Activated effector memory CD4-positive, alpha-beta T cell treated with Interleukin-2 at 50 U/mL for 16 hours (primary cell): Measurements from ENCODE around the gene RPS6KA1.
"Not testable (repeated sequence)": the region's sequence is repeated elsewhere in the genome, so short reads cannot be mapped to it uniquely, and the experiment has no call there.

ENCODE experiments used
- DNase-seq: peaks from one replicate; pipeline ENCODE4 v3.0.0-alpha.2; 2020

The RPS6KA1 gene

DNA sequence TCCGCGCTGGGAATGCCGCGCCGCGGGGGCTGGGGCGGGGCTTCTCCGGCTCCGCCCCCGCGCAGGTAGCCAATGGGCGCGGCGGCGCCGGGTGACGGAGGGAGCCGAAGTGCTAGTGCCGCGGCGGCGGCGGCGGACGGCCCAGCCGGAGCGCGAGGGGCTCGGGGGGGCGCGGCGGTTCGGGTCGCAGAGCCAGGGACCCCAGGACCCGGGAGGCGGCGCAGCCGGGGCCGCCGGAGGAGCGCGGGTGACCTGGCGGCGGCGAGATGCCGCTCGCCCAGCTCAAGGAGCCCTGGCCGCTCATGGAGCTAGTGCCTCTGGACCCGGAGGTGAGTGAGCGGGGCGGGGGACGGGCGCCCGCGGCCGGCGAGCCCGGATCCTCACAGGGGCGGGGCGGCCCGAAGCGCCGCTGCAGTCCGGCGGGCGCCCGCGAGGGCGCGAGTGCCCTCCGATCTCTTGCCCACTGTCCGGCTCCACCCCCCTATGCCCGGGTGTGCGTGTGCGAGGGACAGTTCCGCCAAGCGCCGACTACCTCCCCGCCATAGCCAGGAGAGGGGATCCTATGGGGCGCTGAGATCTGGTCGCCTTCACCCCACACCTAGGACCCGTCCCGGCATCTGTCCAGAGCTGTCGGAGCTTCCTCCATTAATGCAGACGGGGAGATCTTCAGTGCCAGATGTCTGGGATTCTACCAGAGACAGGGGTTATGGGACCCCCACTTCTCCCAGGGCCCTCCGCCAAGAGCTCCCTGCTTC, at the start of gene RPS6KA1:
Gene RPS6KA1, plus strand, starts transcription at position 107 of the 755 bp plus-strand sequence. Its CDS starts 160 bp downstream, at position 267.
- DNase-seq = peak; percentile 48

DNA sequence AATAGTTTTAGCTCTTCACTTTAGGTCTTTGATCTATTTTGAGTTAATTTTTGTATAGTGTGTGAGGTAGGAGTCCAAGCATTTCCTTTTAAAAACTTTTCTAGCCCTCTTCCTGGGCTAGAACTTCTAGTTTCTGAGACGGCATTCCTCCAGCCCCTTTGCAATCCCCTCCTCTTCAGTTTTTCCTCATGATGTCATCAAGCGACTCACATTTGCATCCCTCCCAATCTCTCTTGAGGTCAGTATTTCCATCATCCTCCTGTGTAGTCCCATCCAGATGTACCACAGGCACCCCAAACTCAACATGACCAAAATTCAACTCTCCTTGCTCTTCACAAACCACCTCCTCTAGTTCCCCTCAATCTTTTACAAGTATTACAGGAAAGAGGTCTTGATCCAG, 46.6 kb upstream of the RPS6KA1 start:
- DNase-seq = no peak

DNA sequence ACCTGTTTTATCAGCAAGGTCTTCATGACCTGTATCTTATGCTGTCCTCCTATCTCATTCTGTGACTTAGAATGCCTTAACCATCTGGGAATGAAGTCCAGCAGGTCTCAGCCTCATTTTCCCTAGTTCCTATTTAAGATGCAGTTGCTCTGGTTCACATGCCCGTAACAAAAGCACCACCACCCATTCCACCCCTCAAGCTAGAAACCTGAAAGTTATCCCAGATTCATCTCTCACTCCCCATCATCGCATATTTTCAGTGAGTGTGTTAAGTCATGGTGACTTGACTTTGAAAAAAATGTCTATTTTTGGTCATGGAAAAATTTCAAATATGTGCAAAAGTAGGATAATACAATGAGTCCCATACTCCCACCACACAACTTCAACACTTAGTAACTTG, 45.6 kb upstream of the RPS6KA1 start:
- no peak for DNase-seq

DNA sequence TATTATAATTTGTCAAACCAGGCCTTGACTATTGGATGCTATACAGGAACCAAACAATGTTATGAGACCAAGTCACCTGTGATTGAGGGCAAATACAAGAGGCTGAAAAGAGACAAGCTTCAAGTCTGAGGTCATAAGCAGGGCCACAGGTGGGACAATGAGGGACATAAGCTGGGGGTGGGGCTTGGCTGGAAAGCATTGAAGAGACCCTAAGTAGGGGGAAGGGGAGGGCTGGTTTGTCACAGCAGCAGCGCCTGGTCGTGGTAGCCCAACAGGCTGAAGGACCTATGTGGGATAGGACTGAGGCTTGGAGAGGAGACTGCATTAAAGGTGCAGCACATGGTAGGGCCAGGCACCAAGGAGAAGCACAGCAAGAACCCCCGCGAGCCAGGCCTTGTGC, 39.4 kb upstream of the RPS6KA1 start:
- DNase-seq = no peak

DNA sequence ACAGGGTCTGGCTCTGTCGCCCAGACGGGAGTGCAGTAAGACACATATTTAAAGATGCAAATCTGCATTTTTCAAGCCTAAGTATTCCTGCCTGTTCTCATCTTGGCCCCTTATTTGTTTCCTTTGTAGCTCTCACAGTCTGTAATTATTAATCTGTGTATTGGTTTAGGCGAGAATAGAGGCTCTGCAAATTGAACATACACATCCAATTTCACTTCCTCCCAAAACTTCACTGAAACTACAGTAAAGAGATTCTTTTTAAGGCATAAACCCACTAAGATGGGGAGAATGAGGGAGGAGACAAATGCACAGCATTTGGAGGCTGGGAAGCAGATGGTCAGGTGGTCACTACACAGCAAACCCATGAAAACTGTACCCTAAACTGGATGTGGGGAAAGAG, 36.3 kb upstream of the RPS6KA1 start:
- DNase-seq = no peak

DNA sequence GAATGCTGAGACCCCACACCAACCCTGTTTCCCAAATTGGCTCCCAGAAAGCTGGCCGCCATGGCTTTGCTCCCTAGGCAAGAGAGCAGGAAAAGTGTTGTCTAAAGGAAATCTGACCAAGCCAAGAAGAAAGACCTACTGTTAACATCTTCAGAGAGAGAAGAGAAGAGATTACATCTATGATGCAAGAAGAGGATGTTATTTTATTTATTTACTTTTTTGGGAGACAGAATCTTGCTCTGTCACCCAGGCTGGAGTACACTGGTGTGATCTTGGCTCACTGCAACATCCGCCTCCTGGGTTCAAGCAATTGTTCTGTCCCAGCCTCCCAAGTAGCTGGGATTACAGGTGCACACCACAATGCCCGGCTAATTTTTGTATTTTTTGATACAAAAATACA, 35.6 kb upstream of the RPS6KA1 start:
- no peak for DNase-seq

DNA sequence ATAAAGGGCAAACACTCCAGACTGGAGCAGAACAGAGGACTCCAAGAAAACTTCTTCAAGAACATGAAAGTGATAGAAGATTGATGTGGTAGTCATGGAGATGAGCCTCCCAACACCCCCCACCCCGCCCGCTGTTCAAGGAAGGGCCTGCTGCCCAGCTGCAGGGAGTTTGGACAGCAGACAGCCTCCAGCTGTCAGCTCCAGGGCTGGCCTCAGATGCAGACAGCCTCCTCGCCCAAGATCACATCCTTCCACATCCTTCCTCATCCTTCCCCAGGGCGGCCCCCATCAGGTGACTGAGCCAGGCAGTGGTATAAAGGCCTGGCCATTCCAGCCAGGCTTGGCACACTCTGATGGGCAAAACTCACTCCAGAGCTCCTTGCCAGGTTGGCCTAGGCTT, 32.7 kb upstream of the RPS6KA1 start:
- no peak for DNase-seq

DNA sequence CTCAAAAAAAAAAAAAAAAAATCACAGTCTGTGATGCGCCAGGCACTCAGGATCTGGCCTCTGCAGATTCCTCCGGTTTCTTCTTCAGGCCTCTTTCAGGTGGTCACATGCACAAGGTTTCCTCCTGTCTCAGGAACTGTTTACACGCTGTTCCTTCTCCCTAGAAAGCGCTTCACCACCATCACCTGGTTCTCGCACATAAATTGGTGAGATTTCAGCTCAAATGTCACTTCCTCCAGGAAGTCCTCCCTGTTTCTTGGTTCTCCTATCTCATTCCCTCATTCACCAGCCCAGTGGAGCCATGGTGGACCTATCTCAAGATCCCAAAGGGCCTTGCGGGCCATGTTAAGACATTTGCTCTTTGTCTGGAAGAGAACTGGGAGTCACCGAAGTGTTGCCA, 30.7 kb upstream of the RPS6KA1 start:
- DNase-seq = no peak

DNA sequence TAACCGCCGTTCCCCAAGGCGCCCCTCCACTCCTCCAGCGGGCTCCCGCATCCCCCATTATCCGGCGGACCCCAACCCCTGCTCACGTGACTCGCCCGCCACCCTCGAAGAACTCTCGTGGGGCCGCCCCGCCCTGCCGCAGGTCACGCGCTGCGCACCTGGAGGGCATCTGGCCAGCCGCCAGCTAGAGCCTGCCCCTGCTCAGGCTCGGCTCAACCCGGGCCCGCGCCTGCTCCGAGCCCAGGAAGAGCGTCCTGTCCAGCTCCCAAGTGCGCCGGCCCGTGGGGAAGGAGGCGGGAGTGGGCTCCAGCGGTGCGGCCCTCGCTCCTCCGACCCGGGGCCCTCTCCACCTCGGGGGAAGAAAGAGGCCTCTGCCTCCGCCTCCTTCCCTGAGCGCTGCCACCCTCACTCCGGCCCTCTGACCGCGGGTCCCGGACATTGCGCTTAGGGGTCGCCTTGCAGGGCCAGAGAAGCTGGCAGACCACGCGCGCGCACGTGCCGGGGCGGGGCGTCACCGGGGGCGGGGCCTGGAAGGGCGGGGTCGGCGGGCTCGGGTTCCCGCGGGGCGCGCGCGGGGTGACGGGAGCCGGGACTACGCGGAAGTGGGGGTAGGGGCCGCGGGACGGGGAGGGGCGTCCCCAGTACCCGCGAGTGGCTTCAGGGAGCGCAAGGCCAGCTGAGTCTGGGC, 28.9 kb upstream of the RPS6KA1 start:
- DNase-seq = peak; percentile 87

DNA sequence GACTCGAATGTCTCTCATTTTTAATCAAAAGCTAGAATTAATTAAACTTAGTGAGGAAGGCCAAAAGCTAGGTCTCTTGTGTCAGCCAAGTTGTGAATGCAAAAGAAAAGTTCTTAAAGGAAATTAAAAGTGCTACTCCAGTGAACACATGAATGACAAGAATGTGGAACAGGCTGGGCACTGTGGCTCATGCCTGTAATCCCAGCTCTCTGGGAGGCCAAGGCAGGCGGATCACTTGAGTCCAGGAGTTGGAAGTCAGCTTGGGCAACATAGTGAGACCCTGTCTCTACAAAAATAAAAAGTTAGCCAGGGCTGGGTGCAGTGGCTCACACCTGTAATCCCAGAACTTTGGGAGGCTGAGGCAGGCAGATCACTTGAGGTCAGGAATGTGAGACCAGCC, 18.9 kb upstream of the RPS6KA1 start:
- DNase-seq = not testable (repeated sequence)

DNA sequence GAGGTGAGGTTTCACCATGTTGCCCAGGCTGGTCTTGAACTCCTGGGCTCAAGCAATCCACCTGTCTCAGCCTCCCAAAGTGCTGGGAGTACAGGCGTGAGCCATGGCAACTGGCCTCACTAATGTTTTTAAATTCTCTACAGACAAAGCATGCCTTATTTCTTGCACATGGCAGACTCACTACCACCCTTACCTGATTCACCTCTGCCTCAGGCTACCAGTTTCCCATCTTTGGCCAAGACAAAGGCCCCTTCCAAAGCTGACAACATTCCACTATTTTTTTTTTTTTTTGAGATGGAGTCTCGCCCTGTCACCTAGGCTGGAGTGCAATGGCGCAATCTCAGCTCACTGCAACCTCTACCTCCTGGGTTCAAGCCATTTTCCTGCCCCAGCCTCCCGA, 13.7 kb upstream of the RPS6KA1 start:
- DNase-seq = not testable (repeated sequence)

DNA sequence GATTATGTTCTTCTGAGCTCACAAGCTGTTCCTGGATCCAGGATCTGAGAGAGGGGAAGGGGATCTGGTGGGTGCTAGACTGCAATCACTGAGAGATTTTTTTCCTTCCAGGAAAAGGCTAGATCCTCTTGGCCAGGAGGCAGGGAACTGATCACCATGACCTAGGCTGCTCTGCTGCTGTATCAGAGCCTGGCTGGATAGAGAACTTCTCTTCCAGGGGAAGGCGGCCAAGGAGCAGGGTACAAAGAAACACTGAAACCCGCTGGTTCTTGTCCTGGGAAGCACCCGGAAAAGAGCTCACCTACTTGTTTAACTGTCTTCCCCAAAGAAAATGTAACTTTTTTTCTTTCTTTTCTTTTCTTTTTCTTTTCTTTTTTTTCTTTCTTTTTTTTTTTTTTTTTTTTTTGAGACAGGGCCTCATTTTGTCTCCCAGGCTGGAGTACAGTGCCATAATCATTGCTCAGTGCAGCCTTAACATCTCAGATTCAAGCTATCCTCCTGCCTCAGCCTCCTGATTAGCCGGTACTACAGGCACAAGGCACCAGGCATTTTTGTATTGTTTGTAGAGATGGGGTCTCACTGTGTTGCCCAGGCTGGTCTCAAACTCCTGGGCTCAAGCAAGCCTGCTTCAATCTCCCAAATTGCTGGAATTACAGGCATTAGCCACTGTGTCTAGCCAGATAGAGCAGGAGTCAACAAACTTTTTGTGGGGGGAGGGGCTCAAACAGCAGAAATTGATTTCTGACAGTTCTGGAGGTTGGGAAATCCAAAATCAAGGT, 12.4 kb upstream of the RPS6KA1 start:
- DNase-seq = no peak

DNA sequence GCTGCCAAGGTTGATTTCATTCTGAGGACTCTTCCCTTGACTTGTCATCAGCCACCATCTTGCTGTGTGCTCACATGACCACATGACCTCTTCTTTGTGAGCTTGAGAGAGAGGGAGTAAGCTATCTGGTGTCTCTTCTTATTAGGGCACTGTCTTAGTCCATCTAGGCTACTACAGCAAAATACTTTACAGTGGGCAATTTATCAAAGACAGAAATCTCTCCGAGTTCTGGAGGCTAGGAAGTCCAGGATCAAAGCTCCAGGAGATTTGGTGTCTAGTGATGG, 11.9 kb upstream of the RPS6KA1 start:
- no peak for DNase-seq

DNA sequence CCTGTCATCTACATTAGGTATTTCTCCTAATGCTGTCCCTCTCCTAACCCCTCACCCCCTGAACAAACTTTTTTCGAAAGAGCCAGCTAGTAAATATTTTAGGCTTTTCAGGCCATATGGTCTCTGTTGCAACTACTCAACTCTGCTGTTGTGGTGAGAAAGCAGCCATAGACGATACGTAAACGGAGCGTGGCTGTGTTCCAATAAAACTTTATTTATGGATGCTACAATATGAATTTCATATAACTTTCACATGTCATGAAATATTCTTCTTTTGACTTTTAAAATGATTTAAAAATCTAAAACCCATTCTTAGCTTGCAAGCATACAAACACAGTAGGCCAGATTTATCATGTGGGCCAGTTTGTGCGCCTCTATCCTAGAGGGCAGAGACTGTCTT, 11.2 kb upstream of the RPS6KA1 start:
- no peak for DNase-seq

DNA sequence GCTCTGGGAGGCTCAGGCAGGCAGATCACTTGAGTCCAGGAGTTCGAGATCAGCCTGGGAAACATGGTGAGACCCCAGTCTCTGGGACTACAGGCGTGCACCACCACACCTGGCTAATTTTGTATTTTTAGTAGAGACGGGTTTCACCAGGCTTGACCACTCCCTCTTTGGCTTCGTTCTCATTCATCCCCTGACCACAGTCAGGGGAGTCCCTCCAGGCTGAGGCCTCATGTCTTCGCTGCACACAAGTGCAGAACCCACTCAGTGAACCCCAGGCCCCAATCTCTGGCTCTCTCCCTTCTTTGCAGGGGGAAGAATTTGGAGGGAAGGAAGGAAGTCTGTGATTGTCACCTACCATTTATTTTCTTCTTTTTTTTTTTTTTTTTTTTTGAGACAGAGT, 9.2 kb upstream of the RPS6KA1 start:
- DNase-seq = no peak

DNA sequence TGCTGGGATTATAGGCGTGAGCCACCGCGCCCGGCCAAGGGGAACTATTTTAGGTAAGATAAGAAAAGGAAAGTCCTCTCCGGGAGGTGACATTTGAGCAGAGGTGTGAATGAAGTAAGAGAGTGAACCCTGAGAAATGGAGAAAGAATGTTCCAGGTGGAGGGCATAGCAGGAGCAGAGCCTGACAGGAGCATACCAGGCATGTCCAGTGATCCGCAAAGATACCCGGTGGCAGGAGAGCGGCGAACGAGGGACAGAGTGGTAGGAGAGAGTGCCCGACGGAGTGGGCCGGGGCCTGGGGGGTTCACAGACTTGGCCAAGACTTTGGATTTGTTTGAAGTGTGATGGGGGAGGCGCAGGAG, 7.9 kb upstream of the RPS6KA1 start:
- DNase-seq = no peak

DNA sequence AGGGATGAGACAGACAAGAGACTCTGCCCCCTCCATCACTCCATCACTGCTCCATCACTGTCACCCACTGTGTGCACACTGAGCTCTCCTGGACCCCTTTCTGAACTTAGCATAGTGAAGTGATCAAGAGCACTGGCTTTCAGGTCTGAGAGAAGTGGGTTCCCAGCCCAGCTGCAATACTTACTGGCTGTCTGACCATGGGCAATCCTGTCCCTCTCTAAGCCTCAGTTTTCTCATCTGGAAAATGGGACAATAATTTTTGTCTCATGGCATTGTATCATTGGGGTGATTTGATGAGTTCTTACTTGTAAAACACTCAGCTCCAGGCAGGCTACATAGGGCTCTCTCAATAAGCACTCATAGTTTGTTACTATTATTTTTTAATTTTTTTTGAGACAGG, 7.5 kb upstream of the RPS6KA1 start:
- no peak for DNase-seq

DNA sequence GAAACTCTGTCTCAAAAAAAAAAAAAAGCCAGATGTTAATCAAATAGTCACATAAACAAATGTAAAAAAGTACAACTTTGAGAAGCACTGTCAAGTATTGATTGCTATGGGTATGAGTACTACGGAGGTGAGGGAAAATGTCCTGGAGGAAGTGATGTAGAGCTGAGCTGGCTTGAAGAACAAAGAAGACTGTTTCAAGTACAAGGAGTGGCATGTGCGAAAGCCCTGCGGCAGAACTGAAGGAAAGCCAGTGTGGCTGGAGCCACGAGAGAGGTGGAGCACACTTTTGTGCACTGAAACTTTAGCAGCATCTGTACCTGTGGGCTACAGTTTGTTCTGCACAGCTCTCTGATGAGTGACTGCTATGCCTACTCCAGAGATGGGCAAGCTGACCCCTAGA, 5.4 kb upstream of the RPS6KA1 start:
- DNase-seq = no peak

DNA sequence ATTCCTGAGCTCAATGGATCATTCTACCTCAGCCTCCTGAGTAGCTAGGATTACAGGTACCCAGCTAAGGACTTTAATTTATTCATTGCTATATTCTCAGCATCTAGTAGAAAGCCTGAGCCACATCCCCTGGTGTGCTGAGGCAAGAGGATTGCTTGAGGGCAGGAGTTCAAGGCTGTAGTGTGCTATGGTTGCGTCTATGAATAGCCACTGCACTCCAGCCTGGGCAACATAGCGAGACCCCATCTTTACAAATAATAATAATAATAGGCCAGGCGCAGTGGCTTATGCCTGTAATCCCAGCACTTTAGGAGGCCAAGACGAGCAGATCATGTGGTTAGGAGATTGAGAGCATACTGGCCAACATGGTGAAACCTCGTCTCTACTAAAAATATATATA, 3.3 kb upstream of the RPS6KA1 start:
- DNase-seq = no peak

DNA sequence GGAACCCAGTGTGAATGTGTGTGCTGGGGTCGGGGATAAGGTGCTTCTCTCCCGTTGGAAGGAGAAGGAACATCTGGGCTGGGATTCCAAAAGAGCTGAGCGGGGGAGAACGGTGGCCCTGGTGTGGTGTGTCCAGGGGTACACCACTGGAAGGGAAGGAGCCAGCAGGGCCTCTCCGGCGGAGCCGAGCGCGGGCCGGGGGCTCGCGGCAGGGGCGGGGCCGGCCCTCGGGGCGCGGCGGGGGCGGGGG, 231 bp upstream of the RPS6KA1 start:
- DNase-seq = no peak

DNA sequence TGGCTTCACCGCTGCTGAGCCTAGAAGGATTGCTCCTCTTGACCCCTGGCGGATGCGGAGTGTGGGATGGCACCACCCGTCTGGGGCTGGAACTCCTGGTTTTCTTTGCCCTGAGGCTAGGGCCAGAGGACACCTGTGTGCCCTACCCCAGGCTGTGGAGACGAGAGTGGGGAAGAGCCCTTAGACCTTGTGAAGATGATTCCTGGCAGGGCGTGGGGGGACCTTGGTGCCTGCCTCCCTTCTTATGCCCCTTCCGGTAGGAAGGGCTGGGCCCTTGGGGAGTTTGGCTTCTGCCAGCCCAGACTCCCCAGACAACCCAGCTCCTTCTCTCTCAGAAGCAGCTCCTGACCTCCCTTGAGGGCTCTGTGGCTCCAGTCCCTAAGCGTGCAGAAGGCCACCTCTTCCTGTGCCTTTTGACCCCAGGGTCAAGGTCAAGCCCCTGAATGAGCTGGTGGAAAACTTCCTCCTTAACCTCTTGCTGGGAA, 891 bp downstream of the RPS6KA1 start:
- no peak for DNase-seq

DNA sequence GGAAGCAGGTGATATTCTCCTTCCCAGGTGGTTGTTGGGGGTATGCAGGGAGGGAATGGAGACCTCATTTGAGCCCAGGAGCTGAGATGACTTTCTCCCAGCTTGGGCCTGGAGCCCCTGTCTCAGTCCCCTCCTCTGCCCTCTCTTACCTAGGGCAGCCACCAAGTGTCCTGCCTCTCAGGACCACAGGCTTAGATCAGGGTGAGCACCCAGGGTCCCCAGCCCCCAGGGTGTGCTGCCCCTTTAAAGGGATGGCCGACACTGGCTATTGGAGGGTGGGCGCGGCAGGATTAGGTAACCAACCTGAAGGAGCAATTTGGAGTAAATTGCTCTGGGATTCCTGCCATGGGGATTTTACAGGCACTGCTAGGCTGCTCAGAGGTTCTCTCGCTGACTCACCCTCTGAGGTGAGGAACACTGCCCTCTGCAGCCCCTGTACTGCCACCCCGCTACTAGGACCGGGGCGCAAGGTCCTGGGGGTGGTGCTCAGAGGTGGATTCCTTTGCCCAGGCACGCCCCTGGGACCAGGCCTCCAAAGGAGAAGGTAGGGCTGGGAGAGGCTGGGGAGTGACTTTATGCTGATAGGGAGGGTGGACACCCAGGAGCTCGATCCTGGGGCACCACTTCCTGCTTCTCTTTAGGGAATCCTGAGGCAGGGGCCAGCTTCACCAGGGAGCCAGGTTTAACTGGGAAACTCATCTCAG, 1.5 kb downstream of the RPS6KA1 start:
- no peak for DNase-seq

DNA sequence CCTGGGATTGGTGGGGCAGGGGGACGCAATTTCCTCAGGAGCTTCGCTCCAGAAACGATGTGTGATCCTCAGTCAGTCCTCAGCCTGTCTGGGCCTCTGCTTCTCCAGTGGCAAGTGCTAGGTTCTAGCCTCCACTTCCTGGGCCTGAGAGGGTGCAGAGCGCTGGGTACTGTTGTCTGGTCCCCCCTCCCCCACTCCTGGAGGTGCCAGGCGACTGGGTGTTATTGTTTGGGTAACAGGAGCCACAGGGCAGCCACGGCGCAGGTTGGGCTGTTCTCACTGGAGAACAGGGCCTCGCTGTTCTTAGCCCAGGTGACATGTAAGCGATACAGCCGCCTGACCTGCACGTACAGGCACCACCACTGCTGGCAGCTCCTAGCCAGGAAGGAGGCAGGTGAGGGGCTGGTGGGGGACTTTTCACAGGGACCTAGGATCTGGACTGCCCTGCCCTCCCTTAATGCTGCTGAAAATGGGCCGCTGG, 2.1 kb downstream of the RPS6KA1 start:
- DNase-seq = no peak
